H1 (cell line): Measurements from ENCODE around the gene SYMPK. TPM values are rescaled to one million over a fixed set of nuclear protein-coding genes. Genes with fewer than 3 reads are reported as not detected.

Experiments
- CTCF ChIA-PET: fragments of 300-600 bp; sonication (Branson Sonifier 250); formaldehyde crosslinking; loops from one replicate; lab custom pipeline; 2021; ENCODE audit not compliant: partially characterized antibody; lab: Charles Lee
- POLR2A ChIA-PET: fragments of 300-600 bp; sonication (Branson Sonifier 250); formaldehyde crosslinking; loops from one replicate; lab custom pipeline; 2021; ENCODE audit warnings: inconsistent platforms; ENCODE audit not compliant: partially characterized antibody; lab: Charles Lee
- DNase-seq, 2 experiments: peaks; one replicate each; pipeline versions ENCODE4 v3.0.0 to v3.0.0-alpha.2; 2010 to 2022; ENCODE audit warnings: low spot score in 2 of 2, low read depth in 1 of 2, mixed read lengths in 1 of 2
- FAIRE-seq: peaks from 2 replicates; lab custom pipeline; 2011; peaks lifted over from hg19 to GRCh38; lab: Jason Lieb, UNC
- H2AFZ ChIP-seq: 2 replicates; pipeline ENCODE4 v1.8.1; 2012; ENCODE audit warnings: low read length, inconsistent platforms
- H2AK5ac ChIP-seq: 2 replicates; pipeline ENCODE4 v1.6.1; 2013; ENCODE audit warnings: low read depth, low read length
- H2BK120ac ChIP-seq: replicated peaks from 2 replicates; pipeline ENCODE3; 2013; ENCODE audit warnings: low read depth, low read length, inconsistent platforms
- H2BK12ac ChIP-seq: 2 replicates; pipeline ENCODE4 v1.6.1; 2013; ENCODE audit warnings: low read depth, low read length
- H2BK15ac ChIP-seq: 2 replicates; pipeline ENCODE4 v1.6.1; 2013; ENCODE audit warnings: low read length
- H2BK20ac ChIP-seq: 2 replicates; pipeline ENCODE4 v1.6.1; 2013; ENCODE audit warnings: low read length
- H2BK5ac ChIP-seq: 2 replicates; pipeline ENCODE4 v1.6.1; 2013; ENCODE audit warnings: low read depth, low read length
- H3K14ac ChIP-seq: 2 replicates; pipeline ENCODE4 v1.6.1; 2013; ENCODE audit warnings: inconsistent platforms; ENCODE audit not compliant: insufficient read length
- H3K18ac ChIP-seq: 2 replicates; pipeline ENCODE4 v1.6.1; 2013; ENCODE audit warnings: low read length; ENCODE audit errors: extremely low read depth
- H3K23ac ChIP-seq: 2 replicates; pipeline ENCODE4 v1.6.1; 2013; ENCODE audit warnings: inconsistent platforms; ENCODE audit not compliant: insufficient read length
- H3K23me2 ChIP-seq: 2 replicates; pipeline ENCODE4 v1.6.1; 2013; ENCODE audit warnings: low read depth, low read length
- H3K27ac ChIP-seq: 2 replicates; pipeline ENCODE4 v1.6.1; 2011; ENCODE audit warnings: low read depth, low read length, inconsistent platforms
- H3K27me3 ChIP-seq, 4 experiments: replicated peaks in 1 of 4; 1 replicate in 1 of 4; 2 replicates in 3 of 4; pipeline versions ENCODE4 v1.6.1 to v1.8.1; 2011 to 2013; ENCODE audit warnings: low read length in 3 of 4, mild to moderate bottlenecking in 3 of 4, inconsistent platforms in 2 of 4, mixed read lengths in 2 of 4, moderate library complexity in 1 of 4; ENCODE audit not compliant: control insufficient read depth in 3 of 4, insufficient read depth in 3 of 4; ENCODE audit errors: extremely low read depth in 1 of 4
- H3K36me3 ChIP-seq, 4 experiments: 2 replicates each; pipeline versions ENCODE4 v1.6.1 to v1.8.1; 2011 to 2013; ENCODE audit warnings: mild to moderate bottlenecking in 4 of 4, low read length in 3 of 4, moderate library complexity in 2 of 4, control low read depth in 1 of 4, inconsistent platforms in 1 of 4; ENCODE audit not compliant: insufficient read depth in 4 of 4, control insufficient read depth in 2 of 4
- H3K4ac ChIP-seq: replicated peaks from 2 replicates; pipeline ENCODE3; 2013; ENCODE audit warnings: low read length, low read depth, mixed read lengths, inconsistent platforms; ENCODE audit not compliant: insufficient read length
- H3K4me1 ChIP-seq, 4 experiments: replicated peaks in 1 of 4; 1 replicate in 1 of 4; 2 replicates in 3 of 4; pipeline versions ENCODE4 v1.6.1 to v1.8.1; 2011 to 2013; ENCODE audit warnings: low read length in 3 of 4, inconsistent platforms in 2 of 4, mixed read lengths in 1 of 4; ENCODE audit not compliant: insufficient read depth in 4 of 4, control insufficient read depth in 3 of 4
- H3K4me2 ChIP-seq, 2 experiments: 2 replicates each; pipeline versions ENCODE4 v1.6.1 to v1.8.1; 2011 to 2013; ENCODE audit warnings: low read depth in 2 of 2, low read length in 2 of 2, control low read depth in 1 of 2, inconsistent platforms in 1 of 2, mild to moderate bottlenecking in 1 of 2; ENCODE audit not compliant: insufficient read depth in 1 of 2
- H3K4me3 ChIP-seq, 4 experiments: fragments of 200-600, 300-600 bp in 1 of 4; sonication (generic), shearing (Covaris generic), sonication (Bioruptor Twin) in 1 of 4; 2 replicates each; pipeline versions ENCODE4 v1.5.1 to v1.8.1; 2011 to 2016; ENCODE audit warnings: low read length in 4 of 4, low read depth in 3 of 4, control low read depth in 2 of 4, inconsistent platforms in 2 of 4, mild to moderate bottlenecking in 2 of 4, mixed read lengths in 1 of 4, moderate library complexity in 1 of 4; ENCODE audit not compliant: insufficient read depth in 2 of 4; ENCODE audit errors: extremely low read depth in 1 of 4
- H3K56ac ChIP-seq: replicated peaks from 2 replicates; pipeline ENCODE3; 2013; ENCODE audit warnings: low read depth, mild to moderate bottlenecking, mixed read lengths, low read length, inconsistent platforms; ENCODE audit not compliant: insufficient read length
- H3K79me1 ChIP-seq: 2 replicates; pipeline ENCODE4 v1.6.1; 2013; ENCODE audit warnings: low read depth, low read length, control low read depth
- H3K79me2 ChIP-seq, 2 experiments: 2 replicates each; pipeline versions ENCODE4 v1.6.1 to v1.8.1; 2012 to 2013; ENCODE audit warnings: low read length in 2 of 2, mild to moderate bottlenecking in 2 of 2, inconsistent platforms in 1 of 2; ENCODE audit not compliant: insufficient read depth in 2 of 2, control insufficient read depth in 1 of 2
- H3K9ac ChIP-seq, 4 experiments: replicated peaks in 1 of 4; 1 replicate in 1 of 4; 2 replicates in 3 of 4; pipeline versions ENCODE4 v1.6.1 to v1.8.1; 2011 to 2013; ENCODE audit warnings: low read depth in 3 of 4, low read length in 3 of 4, control low read depth in 2 of 4, mild to moderate bottlenecking in 2 of 4, moderate library complexity in 2 of 4, inconsistent platforms in 1 of 4; ENCODE audit errors: extremely low read depth in 1 of 4
- H3K9me3 ChIP-seq, 2 experiments: 2 replicates each; pipeline versions ENCODE4 v1.6.1 to v1.8.1; 2012 to 2013; ENCODE audit warnings: mild to moderate bottlenecking in 2 of 2, moderate library complexity in 2 of 2, control low read depth in 1 of 2, inconsistent platforms in 1 of 2, low read depth in 1 of 2, low read length in 1 of 2, mixed read lengths in 1 of 2; ENCODE audit not compliant: insufficient read depth in 2 of 2
- H4K20me1 ChIP-seq, 2 experiments: replicated peaks in 1 of 2; 2 replicates each; pipeline versions ENCODE3 to v1.8.1; 2011 to 2013; ENCODE audit warnings: inconsistent platforms in 2 of 2, low read length in 2 of 2, mild to moderate bottlenecking in 1 of 2; ENCODE audit not compliant: insufficient read depth in 2 of 2, control insufficient read depth in 1 of 2
- H4K5ac ChIP-seq: 2 replicates; pipeline ENCODE4 v1.6.1; 2013; ENCODE audit warnings: low read length, low read depth, mixed read lengths, inconsistent platforms; ENCODE audit not compliant: insufficient read length
- H4K8ac ChIP-seq: 2 replicates; pipeline ENCODE4 v1.8.0; 2013; ENCODE audit warnings: mild to moderate bottlenecking, moderate library complexity, low read length, inconsistent platforms; ENCODE audit not compliant: insufficient read depth; ENCODE audit errors: extremely low read depth
- H4K91ac ChIP-seq: replicated peaks from 2 replicates; pipeline ENCODE3; 2013; ENCODE audit warnings: low read length, mixed read lengths, inconsistent platforms; ENCODE audit not compliant: insufficient read length
- CEBPB ChIP-seq: IDR thresholded peaks from 2 replicates; pipeline ENCODE4 v1.6.1; 2012; ENCODE audit warnings: low read depth, low read length
- CREB1 ChIP-seq: IDR thresholded peaks from 2 replicates; pipeline ENCODE4 v1.6.1; 2012; ENCODE audit warnings: inconsistent platforms
- EGR1 ChIP-seq: IDR thresholded peaks from 2 replicates; pipeline ENCODE4 v1.6.1; 2011; ENCODE audit warnings: low read depth, low read length, borderline replicate concordance
- JUN ChIP-seq: IDR thresholded peaks from 2 replicates; pipeline ENCODE4 v1.6.1; 2011; ENCODE audit warnings: low read depth, mild to moderate bottlenecking, improper control_type of control experiment, low read length
- KDM4A ChIP-seq: IDR thresholded peaks from one replicate; pipeline ENCODE4 v1.7.1; 2012; ENCODE audit warnings: low read depth, mild to moderate bottlenecking, moderate library complexity, low read length, inconsistent platforms; ENCODE audit not compliant: severe bottlenecking
- PHF8 ChIP-seq: fragments of 200-600 bp; sonication (generic); conservative IDR thresholded peaks from 2 replicates; pipeline ENCODE4 v1.7.1; 2012; ENCODE audit warnings: low read depth, mild to moderate bottlenecking, inconsistent platforms, low read length, moderate library complexity
- RBBP5 ChIP-seq: IDR thresholded peaks from 2 replicates; pipeline ENCODE4 v1.7.1; 2012; ENCODE audit warnings: low read depth, mild to moderate bottlenecking, inconsistent platforms, low read length, moderate library complexity, borderline replicate concordance
- SUZ12 ChIP-seq: fragments of 200-600 bp; sonication (generic); IDR thresholded peaks from 2 replicates; pipeline ENCODE4 v1.6.1; 2012; ENCODE audit warnings: mild to moderate bottlenecking, inconsistent platforms, low read length, moderate library complexity, mixed read lengths
- TAF1 ChIP-seq: IDR thresholded peaks from 2 replicates; pipeline ENCODE4 v1.6.1; 2011; ENCODE audit warnings: mild to moderate bottlenecking, low read depth, low read length
- TBP ChIP-seq: IDR thresholded peaks from 2 replicates; pipeline ENCODE4 v1.6.1; 2011; ENCODE audit warnings: low read depth, low read length, improper control_type of control experiment
- YY1 ChIP-seq: IDR thresholded peaks from 2 replicates; pipeline ENCODE4 v1.6.1; 2011; ENCODE audit warnings: low read depth, mild to moderate bottlenecking, low read length
- WGBS, 2 experiments: shearing (Covaris generic) in 1 of 2; methylation state at CpG; one replicate each; pipeline versions ENCODE4 v1.1.6 to v1.1.7; 2013 to 2015; ENCODE audit warnings: low lambda C conversion rate in 2 of 2, mixed read lengths in 2 of 2, inconsistent platforms in 1 of 2, low coverage in 1 of 2, missing lambda C conversion rate in 1 of 2; ENCODE audit not compliant: insufficient replicate concordance in 2 of 2, insufficient coverage in 1 of 2, insufficient read length in 1 of 2; ENCODE audit errors: extremely low coverage in 1 of 2, missing lambda C conversion rate in 1 of 2; 5-methylcytosine and 5-hydroxymethylcytosine counted together
- polyA plus RNA-seq, 7 experiments: library from polyadenylated mRNA; depleted of rRNA in 3 of 7; stranded (reverse) in 5 of 7; unstranded in 2 of 7; fragments of >200 nt in 5 of 7; fragments of 200-250 nt in 2 of 7; gene quantifications; 1 replicate in 5 of 7; 2 replicates in 1 of 7; 4 replicates in 1 of 7; pipeline versions ENCODE4 v1.2.1 to v1.2.3, GENCODE V29; 2011 to 2013; ENCODE audit warnings: missing spikeins in 2 of 7, mixed read lengths in 2 of 7
- total RNA-seq: library from RNA; stranded (reverse); fragmentation: NEBNext Ultra II Directional; extraction: Animal tissue kit (Norgen Biotek cat#: 25700); gene quantifications from 2 replicates; pipeline ENCODE4 v1.2.1, GENCODE V29; 2021

SYMPK gene
- total and polyA plus RNA-seq, 2 of the 8 experiments (the other 6 are each of a cell fraction or from before 2014, with no cell fraction given) = 93.6 to 99.5 TPM

GRCh38 chr19:45863840-45864628 lies 1.1 kb upstream of the SYMPK start, which contains the start of gene FOXA3:
Gene FOXA3, plus strand, starts transcription at chr19:45864326. Its CDS starts 131 bp downstream, at chr19:45864457.
- no peak for FAIRE-seq
- ChIA-PET POLR2A (interaction anchor here (0.6 to 13.7 kb wide), 25 partner anchors 10 to 680 kb away, joined by 3 to 277 read pairs (median 4); partner anchors contain the start of genes DMWD, IRF2BP1, MYPOP and RSPH6A), CTCF (interaction anchor here (0.5 to 12.4 kb wide), 24 partner anchors 9 to 424 kb away, joined by 3 to 208 read pairs (median 3); partner anchors contain the start of genes IRF2BP1, MYPOP, NANOS2 and SIX5)
- DNase-seq = peak; percentile 39 to 87
- peaks cover 0 to 7% of the 10 kb centered on the region in 2 experiments for H4K20me1 ChIP-seq
- no peak within 1 kb of the TSS for H3K23ac ChIP-seq
- 0 out of 2 replicates have a peak within 1 kb of the TSS, but pooled peaks have one; percentile 61 for H2BK15ac ChIP-seq
- peaks cover 18% of the 10 kb centered on the region for H3K23me2 ChIP-seq
- H3K9me3 ChIP-seq = no peaks in the 10 kb centered on the region
- H4K91ac ChIP-seq = peak within 1 kb of the TSS; percentile 94
- no peak within 1 kb of the TSS for H2BK120ac ChIP-seq
- no peaks in the 10 kb centered on the region; a peak in 1 of 7 replicates for H3K27me3 ChIP-seq
- H3K79me2 ChIP-seq = peaks cover 3 to 68% of the 10 kb centered on the region in 2 experiments; a peak in 2 of 4 replicates
- peak within 1 kb of the TSS; percentile 83; the same call in 1 of the 2 replicates for H2BK5ac ChIP-seq
- H2BK12ac ChIP-seq = 0 out of 2 replicates have a peak within 1 kb of the TSS, but pooled peaks have one; percentile 27
- WGBS, 2 experiments = 4% methylated on average over 23 of the region's 71 CpGs; no CpG with 5 or more reads in 1 of the 2 experiments
- peak within 1 kb of the TSS; percentile 81 to 91 (median 88) for H3K4me3 ChIP-seq
- H3K79me1 ChIP-seq = peaks cover 14% of the 10 kb centered on the region; the same call in 1 of the 2 replicates
- H4K5ac ChIP-seq = no peak within 1 kb of the TSS
- peak within 1 kb of the TSS; percentile 96 for H4K8ac ChIP-seq
- H2AK5ac ChIP-seq = no peak within 1 kb of the TSS
- peak within 1 kb of the TSS; percentile 49; the same call in 1 of the 2 replicates for H2AFZ ChIP-seq
- peak within 1 kb of the TSS; percentile 73 for H3K56ac ChIP-seq
- peak within 1 kb of the TSS; percentile 72 for H3K14ac ChIP-seq
- H3K27ac ChIP-seq = peak within 1 kb of the TSS; percentile 62; the same call in 1 of the 2 replicates
- peak within 1 kb of the TSS; percentile 91 to 96 for H3K4me2 ChIP-seq
- H2BK20ac ChIP-seq = 0 out of 2 replicates have a peak within 1 kb of the TSS, but pooled peaks have one; percentile 61
- peaks cover 0 to 18% (median 8%) of the 10 kb centered on the region in 4 experiments; a peak in 6 of 7 replicates for H3K4me1 ChIP-seq
- H3K18ac ChIP-seq = peak within 1 kb of the TSS; percentile 87
- peak within 1 kb of the TSS; percentile 73 for H3K4ac ChIP-seq
- peak within 1 kb of the TSS; percentile 59 to 93 (median 88) for H3K9ac ChIP-seq
- peaks cover 0 to 7% (median 5%) of the 10 kb centered on the region in 4 experiments; a peak in 3 of 8 replicates for H3K36me3 ChIP-seq
- peak; percentile 42 for TF ChIP-seq PHF8
- TF ChIP-seq TBP = peak; percentile 9
- peak; percentile 42 for TF ChIP-seq KDM4A
- TF ChIP-seq CREB1 = no peak
- no peak for TF ChIP-seq CEBPB
- TF ChIP-seq RBBP5 = peak; percentile 59; the same call in 1 of the 2 replicates
- peak; percentile 9; the same call in 1 of the 2 replicates for TF ChIP-seq YY1
- peak; percentile 78; the same call in 1 of the 2 replicates for TF ChIP-seq EGR1
- no peak for TF ChIP-seq SUZ12
- TF ChIP-seq TAF1 = peak; percentile 64
- TF ChIP-seq JUN = no peak
